ENCODE measurements around the gene HOXB2. TPM values are rescaled to one million over a fixed set of nuclear protein-coding genes. Genes with fewer than 3 reads are reported as not detected.

HOXB2 gene
- total RNA-seq, 1 donor from 2014 or later = 35.6 TPM

GRCh38 chr17:48571826-48572417 lies 27.0 kb upstream of the HOXB2 start:
- TF ChIP-seq CTCF (conservative IDR thresholded peaks at IDR 0.05) = no peak
- no peak overlapping the region for H3K4me3 Mint-ChIP-seq
- no peak for DNase-seq (ENCODE audit: extremely low spot score, unreplicated experiment)
- peaks cover 43% of the 10 kb centered on the region for H3K4me1 Mint-ChIP-seq (ENCODE audit: unreplicated experiment)
- H3K27ac Mint-ChIP-seq = no peak overlapping the region
- no peaks in the 10 kb centered on the region for H3K9me3 Mint-ChIP-seq
- H3K27me3 Mint-ChIP-seq = peaks cover 54% of the 10 kb centered on the region
- peaks cover 18% of the 10 kb centered on the region for H3K36me3 Mint-ChIP-seq

GRCh38 chr17:48571024-48571818 lies 26.3 kb upstream of the HOXB2 start:
- Mint-ChIP-seq H3K9me3 (no peaks in the 10 kb centered on the region), H3K27me3 (peaks cover 52% of the 10 kb centered on the region)

GRCh38 chr17:48570325-48571023 lies 25.6 kb upstream of the HOXB2 start:
- no peak for TF ChIP-seq CTCF (conservative IDR thresholded peaks at IDR 0.05)
- H3K9me3 Mint-ChIP-seq = no peaks in the 10 kb centered on the region
- H3K4me3 Mint-ChIP-seq = no peak overlapping the region
- peaks cover 43% of the 10 kb centered on the region for H3K4me1 Mint-ChIP-seq (ENCODE audit: unreplicated experiment)
- peaks cover 18% of the 10 kb centered on the region for H3K36me3 Mint-ChIP-seq
- DNase-seq (ENCODE audit: extremely low spot score, unreplicated experiment) = no peak
- peaks cover 49% of the 10 kb centered on the region for H3K27me3 Mint-ChIP-seq
- H3K27ac Mint-ChIP-seq = no peak overlapping the region

More at GRCh38 chr17:48571024-48571818, 26.3 kb upstream of the HOXB2 start:
- peaks cover 43% of the 10 kb centered on the region for H3K4me1 Mint-ChIP-seq (ENCODE audit: unreplicated experiment)
- no peak for DNase-seq (ENCODE audit: extremely low spot score, unreplicated experiment)
- H3K36me3 Mint-ChIP-seq = peaks cover 18% of the 10 kb centered on the region
- TF ChIP-seq CTCF (conservative IDR thresholded peaks at IDR 0.05) = no peak
- H3K27ac Mint-ChIP-seq = no peak overlapping the region
- H3K4me3 Mint-ChIP-seq = no peak overlapping the region

- peaks cover 45% of the 10 kb centered on the region for H3K27me3 Mint-ChIP-seq
Measured at GRCh38 chr17:48569674-48570324, 24.9 kb upstream of the HOXB2 start.

More at GRCh38 chr17:48569674-48570324, 24.9 kb upstream of the HOXB2 start:
- TF ChIP-seq CTCF (conservative IDR thresholded peaks at IDR 0.05) = peak; percentile 49
- DNase-seq (ENCODE audit: extremely low spot score, unreplicated experiment) = no peak
- no peaks in the 10 kb centered on the region for H3K9me3 Mint-ChIP-seq
- H3K4me1 Mint-ChIP-seq (ENCODE audit: unreplicated experiment) = peaks cover 39% of the 10 kb centered on the region
- no peak overlapping the region for H3K27ac Mint-ChIP-seq
- H3K4me3 Mint-ChIP-seq = no peak overlapping the region
- peaks cover 18% of the 10 kb centered on the region for H3K36me3 Mint-ChIP-seq

Measured in type B pancreatic cell (in vitro differentiated cells).